KG1 (cell line): ENCODE results near the gene CARHSP1.
"Not testable (repeated sequence)": the region's sequence is repeated elsewhere in the genome, so short reads cannot be mapped to it uniquely, and the experiment has no call there.

ENCODE experiments used
- DNase-seq: peaks from one replicate; lab custom pipeline; 2025; lab: John Stamatoyannopoulos, UW

Gene CARHSP1

GRCh38 chr16:8872071-8872470, 3.3 kb upstream of the CARHSP1 start:
- DNase-seq, result no peak

DNA sequence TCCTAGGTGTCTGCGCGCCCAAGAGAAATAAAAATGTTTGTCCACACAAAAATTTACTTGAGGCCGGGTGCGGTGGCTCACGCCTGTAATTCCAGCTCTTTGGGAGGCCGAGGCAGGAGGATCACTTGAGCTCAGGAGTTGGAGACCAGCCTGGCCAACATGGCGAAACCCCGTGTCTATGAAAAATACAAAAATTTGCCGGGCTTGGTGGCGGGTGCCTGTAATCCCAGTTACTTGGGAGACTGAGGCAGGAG, 1.1 kb upstream of the CARHSP1 start:
- DNase-seq, result not testable (repeated sequence)

GRCh38 chr16:8869212-8869987, 594 bp upstream of the CARHSP1 start:
- DNase-seq, result no peak

- peak; percentile 51 for DNase-seq
Measured at GRCh38 chr16:8867932-8868415, 832 bp downstream of the CARHSP1 start.

- DNase-seq, result no peak
Measured at GRCh38 chr16:8867216-8867931, 1.4 kb downstream of the CARHSP1 start.

DNA sequence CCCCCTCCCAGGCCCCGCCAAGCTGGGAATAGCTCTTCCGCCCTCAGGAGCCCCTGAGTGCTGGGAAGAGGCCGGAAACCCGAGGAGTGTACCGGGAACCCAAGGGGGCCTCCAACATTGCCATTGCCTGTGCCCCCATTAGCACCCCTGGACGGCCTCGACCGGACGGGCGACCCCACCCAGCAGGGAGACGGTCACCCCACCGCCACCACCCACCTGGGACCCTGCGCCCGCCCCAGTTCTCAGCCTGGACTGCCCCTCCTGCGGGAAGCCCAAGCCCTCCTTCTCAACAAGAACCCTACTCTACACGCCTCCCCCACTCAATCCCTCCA, 2.0 kb downstream of the CARHSP1 start:
- no peak for DNase-seq

GRCh38 chr16:8866118-8866883, 2.5 kb downstream of the CARHSP1 start:
- DNase-seq, result no peak

- DNase-seq, result no peak
Measured at GRCh38 chr16:8865145-8865882, 3.5 kb downstream of the CARHSP1 start.

DNA sequence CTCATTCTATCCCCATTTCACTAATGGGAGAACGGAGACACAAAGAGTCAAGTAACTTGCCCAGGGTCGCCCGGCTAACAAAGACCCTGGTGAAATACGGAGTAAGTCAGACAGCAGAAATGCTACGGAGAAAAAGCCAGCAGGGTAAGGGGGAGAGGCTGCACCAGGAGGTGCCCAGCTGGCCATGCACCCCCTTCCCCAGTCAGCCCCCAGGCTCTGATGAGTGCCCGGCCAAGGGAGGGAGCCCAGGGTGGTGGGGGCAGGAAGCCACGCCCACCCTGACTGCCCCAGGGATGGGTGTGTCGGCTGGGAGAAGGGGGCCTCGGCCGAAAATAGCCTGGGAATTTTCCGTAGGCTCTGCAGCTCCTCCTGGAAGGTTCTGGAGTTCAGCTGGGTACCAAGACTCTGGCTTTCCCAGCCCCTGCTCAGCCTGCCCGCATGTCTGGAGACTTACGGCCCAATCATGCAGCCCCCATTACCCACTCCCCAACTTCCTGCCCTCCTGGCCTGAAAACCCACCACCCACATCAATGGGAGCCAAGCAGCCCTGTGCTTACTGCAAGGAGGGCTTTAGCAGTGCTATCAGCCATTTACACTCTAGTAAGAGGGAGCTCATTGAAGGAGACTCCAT, 4.2 kb downstream of the CARHSP1 start:
- no peak for DNase-seq

DNA sequence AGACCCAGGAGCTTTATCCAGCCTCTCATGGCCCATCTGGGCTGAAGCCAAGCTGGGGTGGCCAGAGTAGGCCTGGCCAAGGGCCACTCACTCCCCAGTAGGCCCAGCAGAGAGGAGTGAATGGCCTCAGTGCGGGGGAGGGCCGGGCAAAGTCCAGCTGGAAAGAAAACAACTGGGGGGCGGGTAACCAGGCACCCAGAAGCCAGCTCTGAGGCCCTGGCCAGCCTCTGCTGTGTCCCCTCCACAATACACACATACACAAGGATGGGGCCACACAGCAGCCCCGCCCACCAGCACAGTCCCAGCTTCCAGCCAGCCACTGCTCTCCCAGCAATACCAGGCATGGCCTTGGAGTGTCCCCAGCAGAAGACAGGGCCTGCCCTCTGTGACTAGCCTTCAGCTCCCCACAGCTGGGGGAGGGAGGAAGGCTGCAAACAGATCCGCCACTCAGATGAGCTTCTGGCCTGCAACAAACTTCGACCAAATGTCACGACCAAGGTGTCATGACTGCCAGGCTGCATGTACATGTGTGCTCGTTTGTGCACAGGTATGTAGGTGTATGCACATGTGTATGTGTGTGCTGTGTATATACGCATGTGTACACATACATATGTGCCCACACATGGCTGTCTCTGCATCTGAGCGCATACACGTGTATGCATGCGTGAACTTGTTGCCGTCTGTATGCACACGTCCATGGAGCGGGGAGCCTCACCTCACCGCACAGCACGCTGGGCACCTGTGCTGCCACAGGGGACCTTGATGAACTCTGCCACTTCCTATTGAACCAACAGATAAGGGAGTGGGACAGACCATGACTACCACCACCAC, 5.0 kb downstream of the CARHSP1 start:
- no peak for DNase-seq

DNA sequence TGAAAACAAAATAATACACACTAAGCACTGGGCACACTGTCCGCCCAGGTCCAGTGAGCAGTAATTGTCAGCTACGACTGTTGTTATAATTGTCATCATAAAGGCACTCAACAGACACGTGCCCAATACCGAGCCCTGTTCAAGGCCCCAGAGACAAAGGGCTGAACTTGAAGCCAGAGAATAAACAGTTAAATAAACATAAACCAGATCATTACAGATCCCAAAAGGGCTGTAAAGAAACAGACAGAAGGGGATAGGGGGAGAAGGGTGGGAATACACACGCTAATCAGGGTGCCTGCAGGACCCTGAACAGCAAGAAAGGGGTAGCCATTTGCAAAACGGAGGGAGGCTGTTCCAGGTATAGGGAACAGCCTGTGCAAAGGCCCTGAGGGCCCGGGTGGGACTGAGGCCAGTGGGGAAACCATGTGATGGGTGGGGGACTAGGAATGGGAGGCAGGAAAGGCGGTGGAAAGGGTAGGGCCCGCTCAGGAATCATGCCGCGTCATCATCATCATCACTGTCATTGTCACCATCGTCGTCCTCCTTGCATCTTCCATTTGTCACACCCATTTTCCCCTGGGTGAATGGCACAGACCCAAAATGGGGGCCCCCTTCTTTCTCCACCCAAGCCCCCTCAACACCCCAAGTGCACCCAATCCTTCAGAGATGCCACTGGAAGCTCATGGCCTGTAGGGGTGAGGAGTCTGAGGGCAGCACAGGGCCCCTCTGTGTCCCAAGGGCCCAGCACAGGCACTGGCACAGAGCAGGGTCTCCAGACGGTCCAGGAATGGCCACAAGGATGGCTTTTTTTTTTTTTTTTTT, 6.3 kb downstream of the CARHSP1 start:
- no peak for DNase-seq

GRCh38 chr16:8861563-8862308, 7.1 kb downstream of the CARHSP1 start:
- no peak for DNase-seq

DNA sequence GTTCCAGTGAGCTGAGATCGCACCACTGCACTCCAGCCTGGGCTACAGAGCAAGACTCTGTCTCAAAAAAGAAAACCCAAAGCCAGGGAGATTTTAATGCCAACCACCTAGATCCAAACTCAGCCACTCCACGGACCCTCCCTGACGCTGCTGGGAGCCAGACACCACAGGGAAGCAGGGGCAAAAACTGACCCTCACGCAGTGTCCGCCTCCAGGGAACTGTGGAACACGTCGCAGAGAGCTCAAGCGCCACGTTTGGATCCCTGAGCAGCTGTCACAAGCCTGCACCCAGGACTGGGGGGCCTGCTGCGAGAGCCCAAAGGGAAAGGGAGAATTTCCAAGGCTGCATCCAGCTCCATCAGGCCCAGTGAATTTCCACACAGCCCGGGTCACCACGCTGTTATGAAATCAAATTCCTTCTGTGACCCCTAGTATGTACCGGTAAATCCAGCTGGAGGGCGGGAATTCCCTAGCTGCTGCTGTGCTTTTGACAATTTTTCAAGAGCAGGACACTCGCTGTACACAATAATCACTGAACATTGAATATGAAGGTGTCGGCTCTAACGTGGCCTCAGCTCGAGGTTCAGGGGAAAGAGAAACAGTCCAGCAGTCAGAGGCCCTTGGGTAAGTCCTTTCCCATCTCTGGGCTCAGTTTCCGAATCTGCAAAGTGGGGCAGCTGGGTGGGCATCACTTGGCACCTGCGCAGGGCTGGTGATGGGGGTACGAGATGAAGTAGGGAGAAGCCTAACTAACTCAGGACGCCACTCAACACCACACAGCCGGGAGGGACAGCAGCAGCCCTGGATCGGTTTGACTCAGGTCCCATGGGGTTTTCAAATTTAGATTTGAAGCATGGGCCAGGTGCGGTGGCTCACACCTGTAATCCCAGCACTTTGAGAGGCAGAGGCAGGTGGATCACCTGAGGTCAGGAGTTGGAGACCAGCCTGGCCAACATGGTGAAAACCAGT, 8.6 kb downstream of the CARHSP1 start:
- DNase-seq, result no peak

DNA sequence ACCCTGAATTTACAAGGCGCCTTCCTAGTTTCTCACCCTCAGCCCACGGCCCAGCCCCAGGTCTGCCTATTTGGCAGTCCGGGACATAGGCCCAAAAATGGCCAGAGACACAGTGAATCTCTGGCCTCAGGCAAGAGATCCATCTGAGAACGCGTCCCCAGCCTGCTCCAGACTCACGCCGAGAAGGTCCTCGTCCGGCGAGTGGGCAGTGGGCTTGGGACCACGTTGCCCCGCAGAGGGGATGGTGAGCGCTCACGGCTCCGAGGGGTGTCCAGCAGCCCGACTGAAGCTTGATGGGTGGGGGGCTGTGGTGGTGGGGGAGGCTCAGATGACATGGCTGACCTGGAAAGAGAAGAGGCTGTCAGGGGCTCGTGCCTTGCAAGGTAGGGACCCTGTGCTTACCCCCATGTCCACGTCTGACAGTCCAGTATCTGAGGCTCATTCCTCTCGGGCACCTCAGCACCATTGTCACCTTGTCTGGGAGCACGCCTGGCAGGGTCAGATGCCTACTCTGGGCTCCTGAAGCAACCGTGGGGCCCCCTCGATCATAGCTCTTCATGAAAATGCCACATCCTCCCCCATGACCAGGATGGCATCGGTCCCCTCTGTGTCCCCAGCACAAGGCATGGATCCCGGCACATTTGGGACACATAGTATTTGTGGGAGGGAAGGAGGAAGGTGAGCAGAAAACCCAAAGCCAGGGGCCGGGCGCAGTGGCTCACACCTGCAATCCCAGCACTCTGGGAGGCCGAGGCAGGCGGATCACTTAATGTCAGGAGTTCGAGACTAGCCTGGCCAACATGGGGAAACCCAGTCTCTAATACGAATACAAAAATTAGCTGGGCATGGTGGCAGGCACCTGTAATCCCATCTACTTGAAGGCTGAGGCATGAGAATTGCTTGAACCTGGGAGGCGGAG, 9.6 kb downstream of the CARHSP1 start:
- no peak for DNase-seq

DNA sequence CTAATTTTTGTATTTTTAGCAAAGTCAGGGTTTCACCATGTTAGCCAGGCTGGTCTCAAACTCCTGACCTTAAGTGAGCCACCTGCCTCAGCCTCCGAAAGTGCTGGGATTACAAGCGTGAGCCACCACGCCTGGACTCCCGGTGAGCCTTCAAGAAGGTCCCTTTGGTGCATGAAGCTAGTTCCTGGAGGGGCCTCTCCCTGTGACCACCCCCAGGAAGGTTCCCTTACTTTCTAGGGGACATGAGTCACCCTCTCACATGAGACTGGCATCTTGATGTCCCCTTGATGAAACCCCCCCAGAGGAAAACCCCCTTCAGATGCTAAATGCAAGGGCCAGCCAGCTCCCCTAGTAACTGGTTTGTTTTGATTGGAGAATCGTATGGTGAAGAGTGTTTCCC, 12.8 kb downstream of the CARHSP1 start:
- DNase-seq, result no peak

GRCh38 chr16:8855051-8855786, 13.6 kb downstream of the CARHSP1 start:
- no peak for DNase-seq
